Ramos (cell line): Measurements from ENCODE around the gene UNC45B.
"Not testable (repeated sequence)": the region's sequence is repeated elsewhere in the genome, so short reads cannot be mapped to it uniquely, and the experiment has no call there.

ENCODE experiments used
- in situ Hi-C: fragments of 300-500 bp; cut with MboI; formaldehyde crosslinking; loops from one replicate; pipeline ENCODE4 v1.14.3; 2022; ENCODE audit warnings: low sequenced_read_pairs; ENCODE audit not compliant: unreplicated experiment

Gene UNC45B

DNA sequence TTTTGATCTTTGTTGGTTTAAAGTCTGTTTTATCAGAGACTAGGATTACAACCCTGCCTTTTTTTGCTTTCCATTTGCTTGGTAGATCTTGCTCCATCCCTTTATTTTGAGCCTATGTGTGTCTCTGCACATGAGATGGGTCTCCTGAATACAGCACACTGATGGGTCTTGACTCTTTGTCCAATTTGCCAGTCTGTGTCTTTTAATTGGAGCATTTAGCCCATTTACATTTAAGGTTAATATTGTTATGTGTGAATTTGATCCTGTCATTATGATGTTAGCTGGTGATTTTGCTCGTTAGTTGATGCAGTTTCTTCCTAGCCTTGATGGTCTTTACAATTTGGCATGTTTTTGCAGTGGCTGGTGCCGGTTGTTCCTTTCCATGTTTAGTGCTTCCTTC is 55.0 kb downstream of the UNC45B start:
- in situ Hi-C loops: not testable (repeated sequence)

DNA sequence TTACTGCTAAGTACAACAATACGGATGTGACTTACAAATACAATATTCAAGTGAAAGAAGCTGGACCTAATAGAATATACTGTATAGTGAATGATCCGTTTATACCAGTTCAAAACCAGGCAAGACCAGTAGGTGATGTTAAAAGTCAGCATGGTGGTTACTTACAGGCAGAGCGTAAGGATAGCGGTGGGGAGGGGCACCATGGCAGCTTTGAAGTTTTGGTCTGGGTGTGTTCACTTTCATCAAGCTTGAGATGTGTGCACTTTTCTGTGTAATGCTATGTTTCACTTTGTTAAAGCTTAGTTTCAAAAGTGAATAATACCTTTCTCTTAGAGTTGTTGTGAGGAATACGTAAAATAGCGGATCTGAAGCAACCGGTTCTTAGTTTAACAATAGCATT is 63.1 kb downstream of the UNC45B start:
- in situ Hi-C loops: no loop called here

DNA sequence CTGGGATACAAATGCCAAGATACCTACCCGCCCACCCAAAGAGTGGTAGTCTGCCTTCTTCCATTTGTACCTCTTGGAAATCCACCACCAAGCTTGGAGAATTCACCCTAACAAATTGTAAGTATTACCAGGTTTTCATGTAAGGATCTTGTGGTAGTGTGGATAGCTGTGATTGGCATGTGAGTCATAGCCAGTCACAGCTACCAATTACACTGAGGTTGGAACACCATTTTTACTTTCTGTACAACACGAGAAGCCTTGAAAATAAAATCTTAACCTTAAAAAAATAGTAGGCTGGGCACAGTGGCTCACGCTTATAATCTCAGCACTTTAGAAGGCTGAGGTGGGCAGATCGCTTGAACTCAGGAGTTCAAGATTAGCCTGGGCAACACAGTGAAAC is 65.1 kb downstream of the UNC45B start:
- in situ Hi-C loops: no loop called here

DNA sequence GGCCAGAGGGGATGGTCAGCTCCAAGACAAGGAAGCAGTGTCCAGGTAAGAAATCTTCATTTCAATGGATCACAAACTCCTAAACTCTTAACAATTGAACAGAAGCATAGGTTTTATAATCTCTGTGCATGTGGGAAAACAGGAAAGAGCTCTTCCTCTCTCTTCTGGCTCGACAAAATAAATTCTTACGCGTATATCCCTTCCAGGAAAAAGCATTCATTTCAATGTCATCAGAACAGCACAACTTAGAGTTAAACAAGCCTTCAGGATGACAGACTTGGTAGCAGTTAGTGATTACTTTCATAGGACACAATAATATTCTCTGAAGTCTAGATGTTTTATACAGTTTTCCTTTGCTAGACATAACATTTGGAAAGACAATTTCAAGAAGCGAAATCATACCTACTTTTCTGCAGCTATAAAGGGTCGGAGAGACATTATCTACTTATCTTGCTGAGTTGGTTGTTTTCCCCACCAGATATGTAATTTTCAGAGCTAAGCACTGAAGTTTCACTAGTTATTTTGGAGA is 65.9 kb downstream of the UNC45B start:
- in situ Hi-C loops: no loop called here

DNA sequence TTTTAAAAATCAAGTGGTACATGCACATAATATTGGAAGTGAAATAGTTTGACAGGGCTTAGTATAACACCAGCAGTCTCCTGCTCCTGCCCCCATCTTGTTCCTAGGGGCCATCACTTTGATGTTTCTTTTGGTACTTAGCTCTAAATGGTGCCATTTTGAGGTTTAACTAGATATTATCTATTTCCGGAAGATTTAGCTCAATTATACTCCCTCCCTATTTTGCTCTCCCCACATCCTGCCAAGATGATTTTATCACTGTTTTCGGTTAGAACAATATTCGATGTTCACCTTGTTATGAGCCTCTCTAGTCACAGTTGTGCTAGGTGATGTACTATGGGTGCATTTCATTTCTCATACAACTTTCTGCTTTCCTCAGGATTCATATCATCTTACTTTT is 66.6 kb downstream of the UNC45B start:
- in situ Hi-C loops: no loop called here

DNA sequence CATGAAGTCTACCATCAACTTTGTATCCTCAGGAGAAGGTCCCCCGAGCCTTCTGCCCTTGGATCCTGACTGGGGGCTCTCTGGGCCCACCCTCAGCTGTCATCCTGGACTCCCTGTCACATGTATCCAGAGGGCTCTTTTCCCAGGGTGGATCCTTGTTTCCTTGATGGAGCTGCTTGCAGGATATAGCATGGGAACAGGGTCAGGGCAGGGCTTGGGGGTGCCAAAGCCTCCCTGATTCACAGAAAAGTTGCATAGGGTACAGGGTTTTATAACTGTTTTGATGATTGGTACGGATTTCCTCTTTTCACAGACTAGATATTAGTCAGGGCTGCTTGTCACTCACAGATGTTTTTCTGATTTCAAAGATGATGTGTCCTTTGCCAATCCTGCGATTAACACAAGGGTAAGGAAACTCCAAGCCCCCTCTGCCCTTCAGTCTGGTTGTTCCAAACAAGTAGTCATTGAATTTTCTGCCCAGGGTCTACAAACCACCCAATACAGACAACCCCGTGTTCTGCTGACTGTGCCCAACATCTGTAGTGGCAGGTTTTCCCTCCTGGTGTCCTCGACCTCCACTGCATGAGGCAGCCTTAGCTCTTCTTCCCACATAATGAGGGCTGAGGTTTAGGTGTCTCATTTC is 67.1 kb downstream of the UNC45B start:
- in situ Hi-C loops: no loop called here

DNA sequence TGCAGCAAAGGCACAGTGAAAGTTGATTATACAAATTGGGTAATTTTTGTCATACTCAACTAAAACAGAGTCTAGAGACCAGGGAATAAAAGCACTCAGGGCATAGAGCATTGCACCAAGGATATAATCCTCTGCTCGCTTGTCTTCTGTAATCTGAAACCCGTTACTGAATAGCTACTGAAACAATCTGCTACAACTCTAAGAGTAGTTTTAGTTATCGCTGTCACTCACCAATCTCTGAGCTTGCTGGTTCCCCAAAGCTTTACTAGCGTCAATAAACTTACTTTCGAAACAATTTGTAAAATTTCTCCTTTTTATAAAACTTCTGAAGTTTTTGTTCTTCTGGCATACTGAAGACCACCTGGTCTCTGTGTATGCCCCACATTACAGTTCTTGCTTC is 69.5 kb downstream of the UNC45B start:
- in situ Hi-C loops: no loop called here

DNA sequence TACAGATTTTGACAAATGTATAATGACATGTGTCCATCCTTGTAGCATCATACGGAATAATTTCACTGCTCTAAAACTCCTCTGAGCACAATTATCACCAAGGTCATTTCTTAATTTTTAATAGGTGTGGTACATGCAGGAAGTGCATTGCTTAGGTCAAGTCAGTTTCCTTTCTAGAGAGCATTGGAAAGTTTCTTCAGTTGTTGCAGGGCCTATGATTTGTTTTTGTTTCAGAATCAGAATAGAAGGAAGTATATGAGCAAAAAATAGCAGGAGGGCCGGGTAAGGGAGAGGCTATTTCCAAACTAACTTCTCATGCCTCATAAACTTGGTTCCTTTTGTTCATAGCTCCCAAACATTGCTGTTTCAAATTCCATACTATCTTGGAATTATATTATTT is 71.3 kb downstream of the UNC45B start:
- in situ Hi-C loops: no loop called here

DNA sequence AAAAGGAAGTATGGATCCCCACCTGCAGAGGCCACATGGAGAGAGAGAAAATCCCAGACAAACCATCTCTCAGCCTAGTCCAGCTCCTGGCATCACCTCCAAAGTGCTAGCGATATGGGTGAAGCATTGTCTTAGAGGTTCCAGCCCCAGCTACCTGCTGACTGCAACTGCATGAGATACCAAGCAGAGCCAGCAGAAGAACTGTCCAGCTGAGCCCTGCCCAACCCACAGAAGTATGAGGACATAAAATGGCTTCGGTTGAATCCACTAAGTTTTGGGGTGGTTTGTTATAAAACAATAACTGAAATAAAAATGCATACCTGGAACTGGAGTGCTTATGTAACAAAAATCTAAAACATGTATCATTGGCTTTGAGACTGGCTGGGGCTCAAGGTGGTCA is 74.8 kb downstream of the UNC45B start:
- in situ Hi-C loops: no loop called here

DNA sequence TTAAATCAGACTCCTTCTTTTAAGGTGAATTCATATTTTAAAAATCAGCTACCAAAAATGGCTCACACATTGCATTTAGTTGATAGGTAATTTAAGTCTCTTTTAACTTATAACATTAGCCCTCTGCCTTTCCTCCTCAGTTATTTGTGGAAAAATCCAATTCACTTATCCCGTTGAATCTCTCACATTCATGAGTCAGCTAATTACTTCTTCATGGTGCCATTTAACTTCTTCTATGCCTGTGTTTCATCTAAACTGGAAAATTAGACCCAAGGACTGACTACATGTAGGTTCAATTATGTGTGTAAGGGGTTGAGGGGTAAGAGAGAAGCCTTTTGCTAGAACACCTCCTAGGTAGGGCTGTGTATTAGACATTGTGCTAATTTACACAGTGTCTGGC is 76.8 kb downstream of the UNC45B start:
- in situ Hi-C loops: no loop called here

DNA sequence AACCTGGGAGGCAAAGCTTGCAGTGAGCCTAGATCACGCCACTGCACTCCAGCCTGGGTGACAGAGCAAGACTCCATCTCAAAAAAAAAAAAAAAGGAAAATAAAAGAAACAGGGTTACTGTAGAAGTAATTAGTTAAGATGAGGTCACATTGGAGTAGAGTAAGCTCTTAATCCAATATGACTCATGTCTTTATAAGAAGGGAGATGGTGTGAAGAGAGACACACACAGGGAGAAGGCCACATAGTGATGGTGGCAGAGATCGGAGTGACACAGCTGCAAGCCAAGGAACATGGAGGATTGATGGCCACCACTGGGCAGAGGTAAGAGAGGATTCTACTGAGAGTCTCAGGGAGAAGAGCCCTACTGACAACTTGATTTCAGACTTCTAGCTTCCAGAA is 79.9 kb downstream of the UNC45B start:
- in situ Hi-C loops: no loop called here

DNA sequence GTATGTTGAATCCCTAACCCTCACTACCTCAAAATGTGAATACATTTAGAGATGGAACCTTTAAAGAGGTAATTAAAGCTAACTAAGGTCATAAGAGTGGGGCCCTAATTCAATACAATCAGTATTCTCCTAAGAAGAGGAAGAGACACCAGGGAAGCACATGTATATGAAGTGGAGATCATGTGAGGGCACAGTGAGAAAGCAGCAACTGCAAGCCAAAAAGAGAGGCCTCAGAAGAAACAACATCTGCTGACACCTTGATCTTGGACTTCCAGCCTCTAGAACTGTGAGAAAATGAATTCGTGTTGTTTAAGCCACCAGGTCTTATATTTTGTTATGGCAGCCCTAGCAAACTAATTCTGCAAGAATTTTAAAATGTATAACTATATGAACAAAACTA is 82.0 kb downstream of the UNC45B start:
- in situ Hi-C loops: no loop called here

DNA sequence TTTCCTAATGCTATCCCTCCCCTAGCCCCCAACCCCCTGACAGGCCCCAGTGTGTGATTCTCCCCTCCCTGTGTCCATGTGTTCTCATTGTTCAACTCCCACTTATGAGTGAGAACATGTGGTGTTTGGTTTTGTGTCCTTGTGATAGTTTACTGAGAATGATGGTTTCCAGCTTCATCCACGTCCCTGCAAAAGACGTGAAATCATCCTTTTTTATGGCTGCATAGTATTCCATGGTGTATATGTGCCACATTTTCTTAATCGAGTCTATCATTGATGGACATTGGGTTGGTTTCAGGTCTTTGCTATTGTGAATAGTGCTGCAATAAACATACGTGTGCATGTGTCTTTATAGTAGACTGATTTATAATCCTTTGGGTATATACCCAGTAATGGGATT is 86.7 kb downstream of the UNC45B start:
- in situ Hi-C loops: not testable (repeated sequence)

DNA sequence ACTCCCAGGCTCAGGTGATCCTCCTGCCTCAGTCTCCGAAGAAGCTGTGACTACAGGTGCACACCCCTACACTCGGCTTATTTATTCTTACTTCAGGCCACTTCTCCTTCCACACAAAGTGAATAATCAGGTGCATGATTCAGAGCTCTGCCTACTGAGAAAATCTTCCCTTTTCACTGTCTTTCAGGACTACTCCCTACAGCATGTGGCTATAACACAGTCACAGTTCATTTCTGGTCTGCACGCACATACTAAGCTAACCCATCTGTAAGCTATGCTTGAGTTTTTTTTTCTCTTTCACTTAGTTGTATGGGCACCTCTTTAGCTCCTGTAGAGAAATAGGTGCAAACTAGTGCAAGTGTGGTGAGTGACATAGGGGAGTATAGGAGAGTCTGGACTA is 87.7 kb downstream of the UNC45B start:
- in situ Hi-C loops: no loop called here

DNA sequence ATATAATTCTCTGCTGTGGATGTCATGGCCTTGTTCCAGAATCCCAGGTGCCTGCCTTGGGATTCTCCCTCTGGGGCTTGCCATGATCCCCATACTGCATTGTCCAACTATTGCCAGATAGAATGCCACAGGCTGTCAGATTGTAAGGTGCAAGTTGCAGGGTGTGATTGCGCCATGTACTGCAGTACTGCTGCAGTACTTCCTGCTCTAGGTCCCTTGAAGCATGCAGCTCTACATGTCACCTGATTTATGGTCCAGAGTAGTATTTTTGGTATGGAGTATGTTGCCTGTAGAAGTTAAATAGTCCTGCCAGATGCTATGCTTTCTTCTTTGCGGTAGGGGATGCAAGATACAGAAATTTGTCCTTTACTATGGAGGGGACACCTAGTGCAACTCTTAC is 88.3 kb downstream of the UNC45B start:
- in situ Hi-C loops: no loop called here

DNA sequence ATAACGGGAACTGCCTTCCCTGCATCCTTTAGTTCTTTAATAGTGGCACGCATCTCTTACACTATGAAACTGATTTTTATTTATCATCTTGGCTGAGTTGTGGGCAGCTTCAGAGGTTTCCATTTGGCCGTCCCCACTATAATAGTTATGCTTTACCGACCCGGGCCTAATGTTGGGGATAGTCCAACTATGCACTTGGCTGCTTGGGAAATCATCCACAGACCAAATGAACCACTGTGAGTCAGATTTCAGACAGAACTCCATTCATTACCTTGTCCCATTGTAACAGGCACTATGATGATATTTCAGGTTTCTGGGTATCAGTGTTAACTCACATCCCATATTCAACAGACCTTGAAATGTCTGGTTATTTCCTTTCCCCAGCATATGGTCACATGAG is 89.2 kb downstream of the UNC45B start:
- in situ Hi-C loops: no loop called here

DNA sequence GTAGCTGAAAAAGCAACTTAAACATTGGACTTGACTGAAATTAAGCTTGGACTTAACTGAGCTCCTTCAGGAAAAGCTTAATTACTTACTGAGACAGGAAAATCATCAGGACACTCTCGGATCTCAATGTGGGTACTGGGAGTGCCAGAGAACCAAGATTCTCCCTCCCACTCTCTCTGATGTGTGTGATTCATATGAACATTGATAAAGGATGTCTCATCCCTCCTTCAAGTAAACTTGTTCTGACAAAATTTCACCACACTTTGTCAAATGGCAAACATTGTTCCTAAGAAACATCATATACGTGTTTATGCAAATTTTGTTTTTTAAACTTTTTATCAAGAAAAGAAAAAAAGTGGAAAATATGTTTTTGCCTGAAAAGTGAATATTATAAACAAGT is 91.2 kb downstream of the UNC45B start:
- in situ Hi-C loops: no loop called here
